SIG-M5 treated with dmso at 0.1 percent for 504 hours (cell line): ENCODE results near the gene SPINK1.
"Not testable (repeated sequence)": the region's sequence is repeated elsewhere in the genome, so short reads cannot be mapped to it uniquely, and the experiment has no call there.

ENCODE experiments used
- DNase-seq: peaks from one replicate; lab custom pipeline; 2025; ENCODE audit not compliant: unreplicated experiment; lab: John Stamatoyannopoulos, UW

SPINK1 gene

GRCh38 chr5:147809830-147810666 lies 21.4 kb downstream of the SPINK1 start:
- no peak for DNase-seq

DNA sequence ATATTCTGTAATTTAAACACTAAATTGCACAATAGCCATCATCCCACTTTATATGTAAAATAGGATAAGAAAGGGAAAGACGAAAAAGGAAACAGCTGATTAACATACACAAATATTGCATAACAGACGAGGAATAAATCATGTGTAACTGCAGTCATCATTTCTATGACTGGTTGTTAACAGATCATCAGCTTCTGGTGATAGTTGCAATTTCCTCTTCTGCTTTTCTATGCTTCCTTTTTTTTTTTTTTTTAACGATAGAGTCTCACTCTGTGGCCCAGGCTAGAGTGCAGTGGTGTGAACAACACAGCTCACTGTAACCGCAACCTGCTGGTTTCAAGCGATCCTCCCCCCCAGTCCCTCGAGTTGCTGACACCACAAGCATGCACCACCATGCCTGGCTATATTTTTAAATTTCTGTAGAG lies 26.4 kb downstream of the SPINK1 start:
- peak; percentile 94 for DNase-seq

DNA sequence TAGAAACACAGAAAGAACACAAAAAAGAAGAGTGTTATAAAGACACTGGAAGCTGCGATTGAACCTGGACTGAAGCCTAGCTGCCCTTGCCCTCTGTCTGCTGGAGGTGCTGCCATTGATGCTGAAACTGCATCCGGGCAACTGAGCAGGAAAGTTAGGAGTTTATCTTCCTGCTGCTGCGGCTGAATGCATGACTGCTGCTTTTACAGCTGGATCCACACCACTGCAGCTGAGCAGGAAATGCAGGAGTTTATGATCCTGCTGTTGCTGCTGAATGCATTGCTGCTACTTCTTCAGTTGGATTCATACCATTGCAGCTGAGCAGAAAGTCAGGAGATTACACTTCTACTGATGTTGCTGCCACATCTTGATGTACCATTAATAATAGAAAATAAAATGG lies 27.1 kb downstream of the SPINK1 start:
- no peak for DNase-seq

- DNase-seq = no peak
These were observed 27.5 kb downstream of the SPINK1 start for GRCh38 chr5:147803926-147804325.

GRCh38 chr5:147803161-147803560 lies 28.3 kb downstream of the SPINK1 start:
- not testable (repeated sequence) for DNase-seq

- no peak for DNase-seq
These were observed 30.0 kb downstream of the SPINK1 start for GRCh38 chr5:147801461-147801860.

DNA sequence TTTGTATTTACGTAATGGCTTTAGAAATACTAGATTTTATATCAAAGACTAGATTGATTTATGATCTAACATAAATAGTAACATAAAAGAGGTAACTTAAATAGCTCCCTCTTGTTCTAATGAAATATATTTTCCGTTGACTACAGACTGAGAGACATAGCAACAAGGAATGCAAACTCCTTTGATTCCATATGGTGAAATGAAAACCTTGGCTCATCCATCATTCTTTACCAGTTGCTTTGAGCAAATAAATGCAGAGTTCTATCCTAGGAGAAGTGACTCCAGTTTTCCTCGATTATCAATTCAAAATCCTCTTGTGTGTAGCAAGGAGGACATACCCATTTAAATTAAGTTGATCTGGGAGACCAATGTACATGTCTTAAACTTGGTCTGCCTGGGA lies 31.0 kb downstream of the SPINK1 start:
- no peak for DNase-seq

DNA sequence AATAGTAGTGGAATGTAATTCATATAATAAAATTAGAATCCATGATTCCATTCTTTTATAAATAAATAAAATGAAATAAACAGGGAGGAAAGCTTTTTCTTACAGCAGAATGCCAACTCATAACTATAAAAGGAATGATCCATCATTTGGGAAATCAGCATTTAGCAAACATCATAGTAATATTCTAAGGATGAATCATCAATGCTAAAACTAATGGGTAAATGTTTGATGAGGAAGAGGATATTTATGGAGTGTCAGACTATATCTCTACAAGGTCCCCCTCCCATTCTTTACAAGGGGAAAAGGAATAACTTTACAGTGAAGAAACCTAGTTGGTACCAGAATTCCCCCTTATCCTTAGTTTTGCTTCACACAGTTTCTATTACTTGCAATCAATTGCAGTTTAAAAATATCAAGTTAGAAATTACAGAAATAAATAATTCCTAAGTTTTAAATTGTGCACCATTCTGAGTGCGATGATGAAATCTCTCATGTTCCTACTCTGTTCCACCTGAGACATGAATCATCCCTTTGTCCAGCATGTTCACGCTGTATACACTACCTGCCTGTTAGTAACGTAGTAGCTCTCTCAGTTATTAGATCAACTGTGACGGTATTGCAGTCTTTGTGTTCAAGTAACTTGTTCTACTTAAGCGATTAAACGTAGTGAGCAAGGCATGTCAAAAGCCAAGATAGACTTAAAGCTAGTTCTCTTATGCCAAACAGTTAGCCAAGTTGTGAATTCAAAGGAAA lies 34.7 kb downstream of the SPINK1 start:
- DNase-seq = no peak

DNA sequence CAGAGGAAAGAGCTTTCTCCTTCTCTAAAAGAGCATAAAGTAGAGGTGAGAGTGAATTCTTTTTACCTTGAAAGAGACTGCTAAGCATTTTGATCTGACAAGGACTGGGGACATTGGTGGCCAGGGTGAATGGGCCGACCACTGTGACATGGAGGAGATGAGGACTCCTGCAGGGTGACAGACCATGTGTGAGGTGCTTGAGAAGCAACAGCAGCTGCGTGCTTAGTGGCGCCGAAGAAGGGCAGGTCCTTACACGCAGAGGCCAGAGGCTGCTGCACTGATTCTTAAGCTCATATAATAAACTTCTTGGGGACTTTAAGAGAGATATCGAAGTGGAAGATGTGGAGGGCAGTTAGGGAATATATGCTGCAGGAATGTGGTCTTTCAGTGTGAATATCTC lies 40.3 kb downstream of the SPINK1 start:
- DNase-seq = no peak

GRCh38 chr5:147789820-147790219 lies 41.7 kb downstream of the SPINK1 start:
- DNase-seq = no peak

- DNase-seq = no peak
These were observed 43.4 kb downstream of the SPINK1 start for GRCh38 chr5:147788023-147788422.

- DNase-seq = no peak
These were observed 45.3 kb downstream of the SPINK1 start for GRCh38 chr5:147786142-147786541.

- no peak for DNase-seq
These were observed 47.1 kb downstream of the SPINK1 start for GRCh38 chr5:147784146-147784987.

- DNase-seq = peak; percentile 8
These were observed 49.1 kb downstream of the SPINK1 start, which contains the start of gene JAKMIP2 for GRCh38 chr5:147782110-147783028. Gene JAKMIP2 (minus strand): TSS chr5:147782728. CDS start chr5:147671806, 110,922 bp downstream.

DNA sequence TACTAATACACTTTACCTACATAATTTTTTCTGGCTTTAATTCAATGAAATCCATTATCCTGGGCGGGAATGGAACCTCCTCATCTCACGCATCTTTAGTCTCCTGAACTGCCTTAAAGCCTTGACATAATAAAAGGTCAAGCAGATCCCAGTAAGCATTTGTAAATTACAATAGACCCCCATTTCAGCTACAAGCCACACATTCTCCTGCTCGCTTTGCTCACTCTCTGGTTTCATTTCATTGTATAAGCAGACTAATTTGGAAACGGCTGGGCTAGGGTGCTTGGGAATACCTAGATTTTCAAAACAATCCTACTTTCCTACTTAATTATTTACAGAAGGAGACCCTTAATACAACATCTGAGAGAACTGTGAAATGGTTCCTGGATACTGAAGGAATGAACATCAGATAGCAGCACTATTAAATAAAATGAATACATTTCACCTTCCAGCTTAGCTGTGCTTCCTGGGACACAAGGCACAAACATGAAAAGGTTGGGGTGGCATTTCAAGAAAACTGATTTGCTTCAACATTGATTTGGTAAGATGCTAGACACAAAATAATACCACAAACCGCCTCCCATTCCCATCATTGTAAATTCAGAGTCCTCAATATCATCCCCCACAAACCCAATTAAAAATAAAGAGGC lies 50.4 kb downstream of the SPINK1 start:
- DNase-seq = no peak

GRCh38 chr5:147779694-147780093 lies 51.8 kb downstream of the SPINK1 start:
- no peak for DNase-seq

GRCh38 chr5:147776989-147777388 lies 54.5 kb downstream of the SPINK1 start:
- no peak for DNase-seq
